K562 (cell line): ENCODE results near the gene KIF26B. TPM values are rescaled to one million over a fixed set of nuclear protein-coding genes. Genes with fewer than 3 reads are reported as not detected.

Source experiments
- CXXC5 ChIP-seq: fragments of 250-450 bp; sonication (Bioruptor Pico); IDR thresholded peaks from 2 replicates; pipeline ENCODE4 v1.8.0; 2022; ENCODE audit warnings: inconsistent platforms, mild to moderate bottlenecking, moderate library complexity
- RAD21 ChIP-seq, 2 experiments: fragments of 250-450 bp in 1 of 2; fragments of 450-650 bp in 1 of 2; sonication (Bioruptor Pico) in 1 of 2; formaldehyde crosslinking in 1 of 2; IDR thresholded peaks in 1 of 2; conservative IDR thresholded peaks in 1 of 2; 2 replicates each; pipeline versions ENCODE4 v1.4.0 to v1.8.0; 2020 to 2022; ENCODE audit warnings: mild to moderate bottlenecking in 2 of 2, moderate library complexity in 1 of 2
- RUNX1 ChIP-seq: sonication (generic); IDR thresholded peaks from 2 replicates; pipeline ENCODE4 v1.6.1; 2016; ENCODE audit warnings: antibody characterized with exemption, low read depth
- SMARCB1 ChIP-seq: IDR thresholded peaks from 2 replicates; pipeline ENCODE4 v1.6.1; 2011; ENCODE audit warnings: improper control_type of control experiment, low read depth; ENCODE audit not compliant: insufficient read length
- polyA plus RNA-seq, 8 experiments: library from polyadenylated mRNA; depleted of rRNA in 4 of 8; stranded (reverse) in 5 of 8; unstranded in 3 of 8; fragments of >200 nt; fragmentation: Nextera tagmentation in 2 of 8; fragmentation: Illumina TruSeq in 1 of 8; extraction: Ambion mirVana in 2 of 8; extraction: Trizol in 1 of 8; gene quantifications; 2 replicates each; pipeline versions ENCODE4 v1.2.1 to v1.2.3, GENCODE V29; 2011 to 2014; ENCODE audit warnings: inconsistent platforms in 1 of 8, missing spikeins in 1 of 8
- total RNA-seq, 7 experiments: library from RNA; depleted of rRNA in 6 of 7; stranded (reverse); fragments of >200 nt in 6 of 7; fragmentation: Illumina TruSeq in 2 of 7; extraction: Trizol in 2 of 7; gene quantifications; 2 replicates each; pipeline versions ENCODE4 v1.2.1 to v1.2.3, GENCODE V29; 2011 to 2021; ENCODE audit warnings: low replicate concordance in 1 of 7
- TF ChIP-seq, protein P1 (sequence below): fragments of 450-650 bp; IDR thresholded peaks from 2 replicates; pipeline ENCODE4 v1.6.1; 2016; ENCODE audit warnings: mild to moderate bottlenecking, moderate library complexity
- TF ChIP-seq, protein P2 (sequence below), 2 experiments: fragments of 450-650 bp; formaldehyde crosslinking in 1 of 2; IDR thresholded peaks; 2 replicates each; pipeline versions ENCODE4 v1.4.0 to v1.6.1; 2014 to 2020; ENCODE audit warnings: mild to moderate bottlenecking in 2 of 2, borderline replicate concordance in 1 of 2, low read depth in 1 of 2

KIF26B gene
- total and polyA plus RNA-seq, 9 of the 15 experiments (the other 6 are each of a cell fraction or from before 2014, with no cell fraction given): 0.02 to 0.08 (median 0.03) TPM; not detected in 6

DNA sequence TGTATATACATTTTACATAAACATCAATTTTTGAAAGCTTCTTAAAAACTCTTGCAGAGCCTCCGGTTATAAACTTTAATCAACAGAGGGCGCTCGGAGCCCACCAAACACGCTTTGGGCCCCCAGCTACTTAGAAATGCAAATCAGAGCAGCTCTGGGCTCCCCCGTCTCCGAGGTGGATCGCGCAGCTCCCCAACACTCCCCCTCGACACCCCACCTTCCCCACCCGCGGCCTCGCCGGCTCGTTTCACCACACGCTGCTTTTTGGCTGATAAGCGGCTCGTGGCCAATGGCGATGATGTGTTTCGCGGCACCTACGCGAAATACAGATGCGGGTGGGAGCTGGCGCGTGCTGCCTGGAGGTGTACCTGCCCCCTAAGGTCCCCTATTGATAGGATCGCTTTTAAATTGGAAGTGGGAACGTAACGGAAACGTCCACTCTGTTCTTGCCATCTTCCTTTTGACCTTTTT is 1.7 kb upstream of the KIF26B start (continued):
- TF ChIP-seq, protein P1, sequence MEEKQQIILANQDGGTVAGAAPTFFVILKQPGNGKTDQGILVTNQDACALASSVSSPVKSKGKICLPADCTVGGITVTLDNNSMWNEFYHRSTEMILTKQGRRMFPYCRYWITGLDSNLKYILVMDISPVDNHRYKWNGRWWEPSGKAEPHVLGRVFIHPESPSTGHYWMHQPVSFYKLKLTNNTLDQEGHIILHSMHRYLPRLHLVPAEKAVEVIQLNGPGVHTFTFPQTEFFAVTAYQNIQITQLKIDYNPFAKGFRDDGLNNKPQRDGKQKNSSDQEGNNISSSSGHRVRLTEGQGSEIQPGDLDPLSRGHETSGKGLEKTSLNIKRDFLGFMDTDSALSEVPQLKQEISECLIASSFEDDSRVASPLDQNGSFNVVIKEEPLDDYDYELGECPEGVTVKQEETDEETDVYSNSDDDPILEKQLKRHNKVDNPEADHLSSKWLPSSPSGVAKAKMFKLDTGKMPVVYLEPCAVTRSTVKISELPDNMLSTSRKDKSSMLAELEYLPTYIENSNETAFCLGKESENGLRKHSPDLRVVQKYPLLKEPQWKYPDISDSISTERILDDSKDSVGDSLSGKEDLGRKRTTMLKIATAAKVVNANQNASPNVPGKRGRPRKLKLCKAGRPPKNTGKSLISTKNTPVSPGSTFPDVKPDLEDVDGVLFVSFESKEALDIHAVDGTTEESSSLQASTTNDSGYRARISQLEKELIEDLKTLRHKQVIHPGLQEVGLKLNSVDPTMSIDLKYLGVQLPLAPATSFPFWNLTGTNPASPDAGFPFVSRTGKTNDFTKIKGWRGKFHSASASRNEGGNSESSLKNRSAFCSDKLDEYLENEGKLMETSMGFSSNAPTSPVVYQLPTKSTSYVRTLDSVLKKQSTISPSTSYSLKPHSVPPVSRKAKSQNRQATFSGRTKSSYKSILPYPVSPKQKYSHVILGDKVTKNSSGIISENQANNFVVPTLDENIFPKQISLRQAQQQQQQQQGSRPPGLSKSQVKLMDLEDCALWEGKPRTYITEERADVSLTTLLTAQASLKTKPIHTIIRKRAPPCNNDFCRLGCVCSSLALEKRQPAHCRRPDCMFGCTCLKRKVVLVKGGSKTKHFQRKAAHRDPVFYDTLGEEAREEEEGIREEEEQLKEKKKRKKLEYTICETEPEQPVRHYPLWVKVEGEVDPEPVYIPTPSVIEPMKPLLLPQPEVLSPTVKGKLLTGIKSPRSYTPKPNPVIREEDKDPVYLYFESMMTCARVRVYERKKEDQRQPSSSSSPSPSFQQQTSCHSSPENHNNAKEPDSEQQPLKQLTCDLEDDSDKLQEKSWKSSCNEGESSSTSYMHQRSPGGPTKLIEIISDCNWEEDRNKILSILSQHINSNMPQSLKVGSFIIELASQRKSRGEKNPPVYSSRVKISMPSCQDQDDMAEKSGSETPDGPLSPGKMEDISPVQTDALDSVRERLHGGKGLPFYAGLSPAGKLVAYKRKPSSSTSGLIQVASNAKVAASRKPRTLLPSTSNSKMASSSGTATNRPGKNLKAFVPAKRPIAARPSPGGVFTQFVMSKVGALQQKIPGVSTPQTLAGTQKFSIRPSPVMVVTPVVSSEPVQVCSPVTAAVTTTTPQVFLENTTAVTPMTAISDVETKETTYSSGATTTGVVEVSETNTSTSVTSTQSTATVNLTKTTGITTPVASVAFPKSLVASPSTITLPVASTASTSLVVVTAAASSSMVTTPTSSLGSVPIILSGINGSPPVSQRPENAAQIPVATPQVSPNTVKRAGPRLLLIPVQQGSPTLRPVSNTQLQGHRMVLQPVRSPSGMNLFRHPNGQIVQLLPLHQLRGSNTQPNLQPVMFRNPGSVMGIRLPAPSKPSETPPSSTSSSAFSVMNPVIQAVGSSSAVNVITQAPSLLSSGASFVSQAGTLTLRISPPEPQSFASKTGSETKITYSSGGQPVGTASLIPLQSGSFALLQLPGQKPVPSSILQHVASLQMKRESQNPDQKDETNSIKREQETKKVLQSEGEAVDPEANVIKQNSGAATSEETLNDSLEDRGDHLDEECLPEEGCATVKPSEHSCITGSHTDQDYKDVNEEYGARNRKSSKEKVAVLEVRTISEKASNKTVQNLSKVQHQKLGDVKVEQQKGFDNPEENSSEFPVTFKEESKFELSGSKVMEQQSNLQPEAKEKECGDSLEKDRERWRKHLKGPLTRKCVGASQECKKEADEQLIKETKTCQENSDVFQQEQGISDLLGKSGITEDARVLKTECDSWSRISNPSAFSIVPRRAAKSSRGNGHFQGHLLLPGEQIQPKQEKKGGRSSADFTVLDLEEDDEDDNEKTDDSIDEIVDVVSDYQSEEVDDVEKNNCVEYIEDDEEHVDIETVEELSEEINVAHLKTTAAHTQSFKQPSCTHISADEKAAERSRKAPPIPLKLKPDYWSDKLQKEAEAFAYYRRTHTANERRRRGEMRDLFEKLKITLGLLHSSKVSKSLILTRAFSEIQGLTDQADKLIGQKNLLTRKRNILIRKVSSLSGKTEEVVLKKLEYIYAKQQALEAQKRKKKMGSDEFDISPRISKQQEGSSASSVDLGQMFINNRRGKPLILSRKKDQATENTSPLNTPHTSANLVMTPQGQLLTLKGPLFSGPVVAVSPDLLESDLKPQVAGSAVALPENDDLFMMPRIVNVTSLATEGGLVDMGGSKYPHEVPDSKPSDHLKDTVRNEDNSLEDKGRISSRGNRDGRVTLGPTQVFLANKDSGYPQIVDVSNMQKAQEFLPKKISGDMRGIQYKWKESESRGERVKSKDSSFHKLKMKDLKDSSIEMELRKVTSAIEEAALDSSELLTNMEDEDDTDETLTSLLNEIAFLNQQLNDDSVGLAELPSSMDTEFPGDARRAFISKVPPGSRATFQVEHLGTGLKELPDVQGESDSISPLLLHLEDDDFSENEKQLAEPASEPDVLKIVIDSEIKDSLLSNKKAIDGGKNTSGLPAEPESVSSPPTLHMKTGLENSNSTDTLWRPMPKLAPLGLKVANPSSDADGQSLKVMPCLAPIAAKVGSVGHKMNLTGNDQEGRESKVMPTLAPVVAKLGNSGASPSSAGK: 0 out of 2 replicates have a peak, but pooled peaks have one; percentile 6
- TF ChIP-seq, protein P2, sequence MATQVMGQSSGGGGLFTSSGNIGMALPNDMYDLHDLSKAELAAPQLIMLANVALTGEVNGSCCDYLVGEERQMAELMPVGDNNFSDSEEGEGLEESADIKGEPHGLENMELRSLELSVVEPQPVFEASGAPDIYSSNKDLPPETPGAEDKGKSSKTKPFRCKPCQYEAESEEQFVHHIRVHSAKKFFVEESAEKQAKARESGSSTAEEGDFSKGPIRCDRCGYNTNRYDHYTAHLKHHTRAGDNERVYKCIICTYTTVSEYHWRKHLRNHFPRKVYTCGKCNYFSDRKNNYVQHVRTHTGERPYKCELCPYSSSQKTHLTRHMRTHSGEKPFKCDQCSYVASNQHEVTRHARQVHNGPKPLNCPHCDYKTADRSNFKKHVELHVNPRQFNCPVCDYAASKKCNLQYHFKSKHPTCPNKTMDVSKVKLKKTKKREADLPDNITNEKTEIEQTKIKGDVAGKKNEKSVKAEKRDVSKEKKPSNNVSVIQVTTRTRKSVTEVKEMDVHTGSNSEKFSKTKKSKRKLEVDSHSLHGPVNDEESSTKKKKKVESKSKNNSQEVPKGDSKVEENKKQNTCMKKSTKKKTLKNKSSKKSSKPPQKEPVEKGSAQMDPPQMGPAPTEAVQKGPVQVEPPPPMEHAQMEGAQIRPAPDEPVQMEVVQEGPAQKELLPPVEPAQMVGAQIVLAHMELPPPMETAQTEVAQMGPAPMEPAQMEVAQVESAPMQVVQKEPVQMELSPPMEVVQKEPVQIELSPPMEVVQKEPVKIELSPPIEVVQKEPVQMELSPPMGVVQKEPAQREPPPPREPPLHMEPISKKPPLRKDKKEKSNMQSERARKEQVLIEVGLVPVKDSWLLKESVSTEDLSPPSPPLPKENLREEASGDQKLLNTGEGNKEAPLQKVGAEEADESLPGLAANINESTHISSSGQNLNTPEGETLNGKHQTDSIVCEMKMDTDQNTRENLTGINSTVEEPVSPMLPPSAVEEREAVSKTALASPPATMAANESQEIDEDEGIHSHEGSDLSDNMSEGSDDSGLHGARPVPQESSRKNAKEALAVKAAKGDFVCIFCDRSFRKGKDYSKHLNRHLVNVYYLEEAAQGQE (IDR thresholded peaks at IDR 0.05; ENCODE audit: borderline replicate concordance): peak; percentile 60; the same call in 1 of the 2 replicates
- TF ChIP-seq, protein P2 (CRISPR knock-in tag; IDR thresholded peaks at IDR 0.05; ENCODE audit: low read depth): no peak
- TF ChIP-seq RAD21 (CRISPR knock-in tag; conservative IDR thresholded peaks at IDR 0.05 in 1 of 2, IDR thresholded peaks at IDR 0.05 in 1 of 2) (peak; percentile 84 to 89), SMARCB1 (no peak), RUNX1 (no peak), CXXC5 (CRISPR knock-in tag) (peak; percentile 60)
